Left ventricle myocardium inferior (tissue), 1 donor: ENCODE data around the gene TMEM201. TPM values are rescaled to one million over a fixed set of nuclear protein-coding genes. Genes with fewer than 3 reads are reported as not detected.

Experiments
- DNase-seq: peaks from one replicate; pipeline ENCODE4 v3.0.0-alpha.2; 2020
- H3K27ac ChIP-seq: fragments of 200-600 bp; replicated peaks from 2 replicates; pipeline ENCODE4 v1.8.0; 2021
- H3K27me3 ChIP-seq: fragments of 200-600 bp; 2 replicates; pipeline ENCODE4 v1.8.0; 2021; ENCODE audit warnings: low read depth
- H3K36me3 ChIP-seq: fragments of 200-600 bp; 2 replicates; pipeline ENCODE4 v1.8.0; 2021
- H3K4me1 ChIP-seq: fragments of 200-600 bp; 2 replicates; pipeline ENCODE4 v1.8.0; 2021
- H3K4me3 ChIP-seq: fragments of 200-600 bp; 2 replicates; pipeline ENCODE4 v1.8.0; 2021; ENCODE audit warnings: mild to moderate bottlenecking, moderate library complexity
- H3K9me3 ChIP-seq: fragments of 200-600 bp; replicated peaks from 2 replicates; pipeline ENCODE4 v1.8.0; 2021
- CTCF ChIP-seq: fragments of 200-600 bp; IDR thresholded peaks from 2 replicates; pipeline ENCODE4 v1.8.0; 2021; ENCODE audit warnings: antibody characterized with exemption, mild to moderate bottlenecking, borderline replicate concordance
- intact Hi-C: fragments of 100-400 bp; cut with micrococcal nuclease; formaldehyde crosslinking; loops from one replicate; pipeline ENCODE4 v1.11.0; 2022
- total RNA-seq: library from RNA; stranded (reverse); fragmentation: NEBNext Ultra II Directional; extraction: Animal tissue kit (Norgen Biotek cat#: 25700); gene quantifications from one replicate; pipeline ENCODE4 v1.2.1, GENCODE V29; 2021
- donor health status: DM: no; HTN: yes; CAD: no; lungs with severe emphysema.

TMEM201 gene
- total RNA-seq, 1 donor from 2014 or later = 21.1 TPM

GRCh38 chr1:9629445-9630201 lies 40.9 kb downstream of the TMEM201 start:
- no peaks in the 10 kb centered on the region for H3K9me3 ChIP-seq
- peaks cover 11% of the 10 kb centered on the region for H3K4me1 ChIP-seq
- no peaks in the 10 kb centered on the region for H3K36me3 ChIP-seq
- no peak overlapping the region for H3K27ac ChIP-seq
- intact Hi-C loops = no loop called here
- DNase-seq = peak; percentile 59
- no peak overlapping the region for H3K4me3 ChIP-seq
- TF ChIP-seq CTCF = no peak
- peaks cover 30% of the 10 kb centered on the region for H3K27me3 ChIP-seq

GRCh38 chr1:9630331-9631111 lies 41.8 kb downstream of the TMEM201 start:
- Histone ChIP-seq H3K4me1 (peaks cover 11% of the 10 kb centered on the region), H3K4me3 (no peak overlapping the region), H3K9me3 (no peaks in the 10 kb centered on the region), H3K27me3 (peaks cover 22% of the 10 kb centered on the region), H3K36me3 (no peaks in the 10 kb centered on the region), H3K27ac (no peak overlapping the region)
- intact Hi-C loops = no loop called here
- TF ChIP-seq CTCF = no peak
- no peak for DNase-seq

GRCh38 chr1:9631613-9632012 lies 42.9 kb downstream of the TMEM201 start:
- Histone ChIP-seq H3K4me3 (no peak overlapping the region), H3K4me1 (peaks cover 7% of the 10 kb centered on the region), H3K9me3 (no peaks in the 10 kb centered on the region), H3K27me3 (peaks cover 11% of the 10 kb centered on the region), H3K36me3 (no peaks in the 10 kb centered on the region), H3K27ac (no peak overlapping the region)
- no peak for TF ChIP-seq CTCF
- DNase-seq = no peak
- intact Hi-C loops = no loop called here

GRCh38 chr1:9633493-9633892 lies 44.8 kb downstream of the TMEM201 start:
- no peak overlapping the region for H3K4me3 ChIP-seq
- H3K27me3 ChIP-seq = peaks cover 7% of the 10 kb centered on the region
- H3K4me1 ChIP-seq = no peaks in the 10 kb centered on the region
- H3K9me3 ChIP-seq = no peaks in the 10 kb centered on the region
- no peak for DNase-seq
- no peaks in the 10 kb centered on the region for H3K36me3 ChIP-seq
- H3K27ac ChIP-seq = no peak overlapping the region
- no peak for TF ChIP-seq CTCF
- intact Hi-C loops = no loop called here

GRCh38 chr1:9634582-9634981 lies 45.9 kb downstream of the TMEM201 start:
- Histone ChIP-seq H3K36me3 (no peaks in the 10 kb centered on the region), H3K9me3 (no peaks in the 10 kb centered on the region), H3K4me1 (no peaks in the 10 kb centered on the region), H3K27me3 (no peaks in the 10 kb centered on the region), H3K4me3 (no peak overlapping the region), H3K27ac (no peak overlapping the region)
- no peak for DNase-seq
- TF ChIP-seq CTCF = no peak
- intact Hi-C loops = no loop called here
